22Rv1 (cell line): ENCODE results near the gene TASOR2.

ENCODE experiments used
- ZFX ChIP-seq: fragments of 450-650 bp; IDR thresholded peaks from 2 replicates; pipeline ENCODE4 v1.6.1; 2017; ENCODE audit warnings: antibody characterized with exemption, borderline replicate concordance
- TF ChIP-seq, protein P1 (sequence below): fragments of 450-650 bp; IDR thresholded peaks from 2 replicates; pipeline ENCODE4 v1.5.1; 2017; ENCODE audit warnings: mild to moderate bottlenecking

DNA sequence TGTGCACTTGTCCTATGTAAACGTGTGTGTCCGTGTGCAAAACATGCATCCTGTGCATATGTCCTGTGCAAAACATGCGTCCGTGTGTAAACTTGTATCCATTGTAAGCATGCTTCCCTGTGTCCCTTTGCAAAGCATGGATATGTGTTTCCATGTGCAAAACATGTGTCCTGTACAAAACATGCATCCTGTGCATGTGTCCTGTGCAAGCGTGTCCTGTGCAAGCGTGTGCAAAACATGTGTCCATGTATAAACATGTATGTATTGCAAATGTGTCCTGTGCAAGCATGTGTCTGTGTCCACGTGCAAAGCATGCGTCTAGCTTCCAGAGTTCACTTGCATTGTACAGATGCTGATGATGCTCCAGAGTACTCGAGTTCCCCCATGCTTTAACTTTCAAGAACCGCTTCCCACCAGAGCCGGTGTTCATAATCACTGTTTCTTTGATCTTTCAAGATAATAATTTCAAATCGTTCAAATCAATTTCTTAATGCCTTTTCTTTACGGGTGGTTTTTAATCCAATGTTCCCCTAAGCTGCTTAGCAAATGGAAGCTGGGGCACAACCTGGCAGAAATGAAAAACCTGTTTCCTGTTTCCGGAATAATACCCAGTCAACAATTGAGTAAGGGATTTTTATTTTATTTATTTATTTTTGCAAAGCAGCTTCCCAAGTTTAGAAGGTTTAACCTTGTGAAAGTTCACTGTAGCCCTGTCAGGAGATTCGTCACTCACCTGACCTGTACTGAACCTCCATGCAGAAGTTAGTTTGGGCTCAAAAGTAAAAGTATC is 17.6 kb upstream of the TASOR2 start:
- TF ChIP-seq, protein P1, sequence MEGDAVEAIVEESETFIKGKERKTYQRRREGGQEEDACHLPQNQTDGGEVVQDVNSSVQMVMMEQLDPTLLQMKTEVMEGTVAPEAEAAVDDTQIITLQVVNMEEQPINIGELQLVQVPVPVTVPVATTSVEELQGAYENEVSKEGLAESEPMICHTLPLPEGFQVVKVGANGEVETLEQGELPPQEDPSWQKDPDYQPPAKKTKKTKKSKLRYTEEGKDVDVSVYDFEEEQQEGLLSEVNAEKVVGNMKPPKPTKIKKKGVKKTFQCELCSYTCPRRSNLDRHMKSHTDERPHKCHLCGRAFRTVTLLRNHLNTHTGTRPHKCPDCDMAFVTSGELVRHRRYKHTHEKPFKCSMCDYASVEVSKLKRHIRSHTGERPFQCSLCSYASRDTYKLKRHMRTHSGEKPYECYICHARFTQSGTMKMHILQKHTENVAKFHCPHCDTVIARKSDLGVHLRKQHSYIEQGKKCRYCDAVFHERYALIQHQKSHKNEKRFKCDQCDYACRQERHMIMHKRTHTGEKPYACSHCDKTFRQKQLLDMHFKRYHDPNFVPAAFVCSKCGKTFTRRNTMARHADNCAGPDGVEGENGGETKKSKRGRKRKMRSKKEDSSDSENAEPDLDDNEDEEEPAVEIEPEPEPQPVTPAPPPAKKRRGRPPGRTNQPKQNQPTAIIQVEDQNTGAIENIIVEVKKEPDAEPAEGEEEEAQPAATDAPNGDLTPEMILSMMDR, result no peak
- no peak for TF ChIP-seq ZFX
